ENCODE data around the gene OLFML2A.

DNA sequence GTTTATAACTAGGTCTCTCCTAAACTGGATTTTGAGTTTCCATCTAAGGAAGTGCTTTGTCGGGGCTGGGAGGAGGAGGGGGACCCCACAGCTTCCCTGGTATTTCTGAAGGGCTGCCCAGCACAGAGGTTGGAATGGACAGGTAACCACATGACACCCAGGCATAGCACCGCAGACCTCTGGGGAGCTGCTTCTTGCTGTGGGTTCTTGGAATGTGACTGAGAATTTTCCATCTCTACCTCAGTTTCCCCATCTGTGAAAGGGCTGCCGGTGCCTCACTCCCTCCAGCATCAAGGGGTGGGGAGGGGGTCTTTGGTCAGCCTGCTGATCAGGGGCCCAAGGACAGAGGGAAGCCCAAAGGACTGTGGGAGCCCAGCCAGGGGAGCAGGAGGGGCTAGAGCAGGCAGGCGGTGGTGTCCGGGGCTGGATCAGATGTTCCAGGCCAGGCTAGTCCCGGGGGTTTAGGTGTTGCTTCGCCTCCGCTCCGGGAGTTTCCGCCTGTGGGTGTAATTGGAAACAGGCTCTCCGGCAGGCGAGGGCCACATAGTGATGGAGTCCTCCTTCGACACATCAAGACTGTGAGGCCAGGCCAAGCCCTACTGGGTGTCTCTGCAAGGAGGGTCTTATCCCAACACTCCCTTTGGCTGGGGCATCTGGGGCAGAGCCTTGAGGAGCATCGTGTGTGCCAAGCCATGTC lies 3.3 kb downstream of the OLFML2A start:
- TF ChIP-seq, protein P1, sequence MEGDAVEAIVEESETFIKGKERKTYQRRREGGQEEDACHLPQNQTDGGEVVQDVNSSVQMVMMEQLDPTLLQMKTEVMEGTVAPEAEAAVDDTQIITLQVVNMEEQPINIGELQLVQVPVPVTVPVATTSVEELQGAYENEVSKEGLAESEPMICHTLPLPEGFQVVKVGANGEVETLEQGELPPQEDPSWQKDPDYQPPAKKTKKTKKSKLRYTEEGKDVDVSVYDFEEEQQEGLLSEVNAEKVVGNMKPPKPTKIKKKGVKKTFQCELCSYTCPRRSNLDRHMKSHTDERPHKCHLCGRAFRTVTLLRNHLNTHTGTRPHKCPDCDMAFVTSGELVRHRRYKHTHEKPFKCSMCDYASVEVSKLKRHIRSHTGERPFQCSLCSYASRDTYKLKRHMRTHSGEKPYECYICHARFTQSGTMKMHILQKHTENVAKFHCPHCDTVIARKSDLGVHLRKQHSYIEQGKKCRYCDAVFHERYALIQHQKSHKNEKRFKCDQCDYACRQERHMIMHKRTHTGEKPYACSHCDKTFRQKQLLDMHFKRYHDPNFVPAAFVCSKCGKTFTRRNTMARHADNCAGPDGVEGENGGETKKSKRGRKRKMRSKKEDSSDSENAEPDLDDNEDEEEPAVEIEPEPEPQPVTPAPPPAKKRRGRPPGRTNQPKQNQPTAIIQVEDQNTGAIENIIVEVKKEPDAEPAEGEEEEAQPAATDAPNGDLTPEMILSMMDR (IDR thresholded peaks at IDR 0.05; ENCODE audit: insufficient read depth, low read depth, low read length) = no peak
- no peak for TF ChIP-seq EZH2 (IDR thresholded peaks at IDR 0.05; ENCODE audit: insufficient read depth, low read length)
